Esophagus (tissue), 2 donors: ENCODE results near the gene SLCO3A1. TPM values are rescaled to one million over a fixed set of nuclear protein-coding genes. Genes with fewer than 3 reads are reported as not detected.

Experiments
- H3K27ac ChIP-seq, 2 donors: one replicate each; pipeline ENCODE4 v1.5.1; 2013; ENCODE audit warnings: low read depth in 2 of 2, mild to moderate bottlenecking in 2 of 2, inconsistent platforms in 1 of 2, low read length in 1 of 2, moderate library complexity in 1 of 2
- H3K27me3 ChIP-seq, 2 donors: one replicate each; pipeline ENCODE4 v1.6.1; 2013; ENCODE audit warnings: low read length in 2 of 2, control low read depth in 1 of 2, mild to moderate bottlenecking in 1 of 2; ENCODE audit not compliant: insufficient read depth in 2 of 2, control insufficient read depth in 1 of 2
- H3K36me3 ChIP-seq, 2 donors: one replicate each; pipeline ENCODE4 v1.6.1; 2013; ENCODE audit warnings: low read length in 1 of 2; ENCODE audit not compliant: control insufficient read depth in 2 of 2, insufficient read depth in 2 of 2
- H3K4me1 ChIP-seq, 2 donors: one replicate each; pipeline ENCODE4 v1.6.1; 2013; ENCODE audit warnings: low read length in 1 of 2; ENCODE audit not compliant: control insufficient read depth in 2 of 2, insufficient read depth in 2 of 2
- H3K4me3 ChIP-seq, 2 donors: one replicate each; pipeline ENCODE4 v1.5.1; 2013; ENCODE audit warnings: low read length in 2 of 2, mild to moderate bottlenecking in 2 of 2, low read depth in 1 of 2, moderate library complexity in 1 of 2
- H3K9me3 ChIP-seq, 2 donors: one replicate each; pipeline ENCODE4 v1.6.1; 2013; ENCODE audit warnings: mild to moderate bottlenecking in 2 of 2, low read depth in 1 of 2, low read length in 1 of 2, moderate library complexity in 1 of 2; ENCODE audit not compliant: control insufficient read depth in 2 of 2, insufficient read depth in 1 of 2
- WGBS, 2 donors: extraction: QIAGEN DNeasy Blood & Tissue Kit; methylation state at CpG; one replicate each; pipeline ENCODE4 v1.1.7; 2013; 5-methylcytosine and 5-hydroxymethylcytosine counted together
- polyA plus RNA-seq, 2 donors: library from polyadenylated mRNA; stranded (reverse); fragments of 200-250 nt; gene quantifications; one replicate each; pipeline ENCODE4 v1.2.3, GENCODE V29; 2013
- donor health status: healthy with polysubstance abuse.
- donor health status: Bipolar disorder and iron deficiency.

Gene SLCO3A1
- polyA plus RNA-seq, 2 donors: 18.2 to 18.5 TPM

- H3K4me1 ChIP-seq: peaks cover 0 to 8% of the 10 kb centered on the region in 2 donors
- 61 to 76% methylated on average over 5 of the region's 5 CpGs for WGBS, 2 donors
These were observed 41.1 kb downstream of the SLCO3A1 start for GRCh38 chr15:91894606-91895005.

GRCh38 chr15:91895051-91895450 lies 41.5 kb downstream of the SLCO3A1 start:
- Histone ChIP-seq H3K36me3 (no peaks in the 10 kb centered on the region), H3K9me3 (peaks cover 0 to 1% of the 10 kb centered on the region in 2 donors), H3K4me3 (no peak overlapping the region), H3K27ac (peak overlapping the region; percentile 32 to 52), H3K4me1 (peaks cover 0 to 8% of the 10 kb centered on the region in 2 donors), H3K27me3 (no peaks in the 10 kb centered on the region)
- WGBS, 2 donors: 71 to 79% methylated on average over 1 of the region's 1 CpG

More at GRCh38 chr15:91894606-91895005, 41.1 kb downstream of the SLCO3A1 start:
- Histone ChIP-seq H3K4me3 (no peak overlapping the region), H3K9me3 (peaks cover 0 to 1% of the 10 kb centered on the region in 2 donors), H3K27me3 (no peaks in the 10 kb centered on the region), H3K36me3 (no peaks in the 10 kb centered on the region), H3K27ac (peak overlapping the region; percentile 32 to 73)

- Histone ChIP-seq H3K9me3 (peaks cover 0 to 1% of the 10 kb centered on the region in 2 donors), H3K4me3 (no peak overlapping the region), H3K4me1 (peaks cover 0 to 8% of the 10 kb centered on the region in 2 donors), H3K36me3 (no peaks in the 10 kb centered on the region), H3K27ac (peak overlapping the region in 1 of 2 donors; percentile 28), H3K27me3 (no peaks in the 10 kb centered on the region)
- WGBS, 2 donors: 62 to 66% methylated on average over 5 of the region's 5 CpGs
These were observed 43.0 kb downstream of the SLCO3A1 start for GRCh38 chr15:91896341-91897055.

GRCh38 chr15:91897585-91898372 lies 44.3 kb downstream of the SLCO3A1 start:
- H3K36me3 ChIP-seq: peaks cover 0 to 1% of the 10 kb centered on the region in 2 donors
- WGBS, 2 donors: 84% methylated on average over 14 of the region's 14 CpGs
- H3K4me1 ChIP-seq: peaks cover 0 to 8% of the 10 kb centered on the region in 2 donors
- peaks cover 0 to 1% of the 10 kb centered on the region in 2 donors for H3K9me3 ChIP-seq
- no peak overlapping the region for H3K27ac ChIP-seq
- no peak overlapping the region for H3K4me3 ChIP-seq
- no peaks in the 10 kb centered on the region for H3K27me3 ChIP-seq

GRCh38 chr15:91898843-91899242 lies 45.3 kb downstream of the SLCO3A1 start:
- Histone ChIP-seq H3K36me3 (peaks cover 3 to 4% of the 10 kb centered on the region in 2 donors), H3K27ac (no peak overlapping the region), H3K27me3 (no peaks in the 10 kb centered on the region), H3K4me1 (peaks cover 0 to 8% of the 10 kb centered on the region in 2 donors), H3K9me3 (peaks cover 0 to under 1% of the 10 kb centered on the region in 2 donors), H3K4me3 (no peak overlapping the region)
- 97 to 99% methylated on average over 3 of the region's 3 CpGs for WGBS, 2 donors

GRCh38 chr15:91904942-91905341 lies 51.4 kb downstream of the SLCO3A1 start:
- H3K9me3 ChIP-seq: no peaks in the 10 kb centered on the region
- H3K27ac ChIP-seq: no peak overlapping the region
- peaks cover 3 to 4% of the 10 kb centered on the region in 2 donors for H3K36me3 ChIP-seq
- 89 to 93% methylated on average over 1 of the region's 1 CpG for WGBS, 2 donors
- no peaks in the 10 kb centered on the region for H3K27me3 ChIP-seq
- H3K4me1 ChIP-seq: peaks cover 2% of the 10 kb centered on the region in 2 donors
- H3K4me3 ChIP-seq: no peak overlapping the region

GRCh38 chr15:91908391-91908790 lies 54.9 kb downstream of the SLCO3A1 start:
- Histone ChIP-seq H3K9me3 (no peaks in the 10 kb centered on the region), H3K36me3 (peaks cover 0 to 1% of the 10 kb centered on the region in 2 donors), H3K27me3 (no peaks in the 10 kb centered on the region), H3K4me1 (peaks cover 6 to 8% of the 10 kb centered on the region in 2 donors), H3K4me3 (no peak overlapping the region), H3K27ac (peak overlapping the region in 1 of 2 donors; percentile 71)
- WGBS, 2 donors: 47 to 73% methylated on average over 3 of the region's 3 CpGs

- H3K4me1 ChIP-seq: peaks cover 6 to 8% of the 10 kb centered on the region in 2 donors
- H3K9me3 ChIP-seq: no peaks in the 10 kb centered on the region
- H3K4me3 ChIP-seq: no peak overlapping the region
- H3K27me3 ChIP-seq: no peaks in the 10 kb centered on the region
- 95 to 96% methylated on average over 2 of the region's 2 CpGs for WGBS, 2 donors
- peak overlapping the region in 1 of 2 donors; percentile 18 for H3K27ac ChIP-seq
- H3K36me3 ChIP-seq: no peaks in the 10 kb centered on the region
These were observed 55.6 kb downstream of the SLCO3A1 start for GRCh38 chr15:91909111-91909510.

- H3K4me3 ChIP-seq: no peak overlapping the region
- H3K27me3 ChIP-seq: no peaks in the 10 kb centered on the region
- no peaks in the 10 kb centered on the region for H3K9me3 ChIP-seq
- peaks cover 6 to 8% of the 10 kb centered on the region in 2 donors for H3K4me1 ChIP-seq
- H3K27ac ChIP-seq: no peak overlapping the region
- WGBS, 2 donors: 72 to 93% methylated on average over 7 of the region's 7 CpGs
- H3K36me3 ChIP-seq: no peaks in the 10 kb centered on the region
These were observed 56.1 kb downstream of the SLCO3A1 start for GRCh38 chr15:91909574-91909973.
